Caco-2 (cell line): Measurements from ENCODE around the gene TARBP1. TPM values are rescaled to one million over a fixed set of nuclear protein-coding genes. Genes with fewer than 3 reads are reported as not detected.

Experiments
- BruUV-seq: library from RNA; stranded (reverse); fragments of 400-500 nt; replicated peaks from 2 replicates; lab custom pipeline; 2021; lab: Mats Ljungman, UMichigan
- CTCF ChIA-PET: fragments of 300-600 bp; sonication (Branson Sonifier 250); formaldehyde crosslinking; loops from one replicate; lab custom pipeline; 2022; ENCODE audit warnings: antibody characterized with exemption; lab: Charles Lee
- POLR2A ChIA-PET: fragments of 300-600 bp; sonication (Branson Sonifier 250); formaldehyde crosslinking; loops from one replicate; lab custom pipeline; 2022; ENCODE audit warnings: antibody characterized with exemption; lab: Charles Lee
- DNase-seq, 2 experiments: peaks; one replicate each; pipeline versions ENCODE4 v3.0.0 to v3.0.0-alpha.2; 2020 to 2022
- H3K27me3 ChIP-seq: replicated peaks from 2 replicates; pipeline ENCODE4 v1.6.0; 2011; ENCODE audit warnings: low read length; ENCODE audit not compliant: control insufficient read depth, insufficient read depth
- H3K36me3 ChIP-seq: 2 replicates; pipeline ENCODE4 v1.5.1; 2011; ENCODE audit warnings: low read length; ENCODE audit not compliant: control insufficient read depth, insufficient read depth
- H3K4me1 ChIP-seq: fragments of 250-450 bp; sonication (Bioruptor Pico); 2 replicates; pipeline ENCODE4 v1.5.1; 2020; ENCODE audit warnings: mild to moderate bottlenecking
- H3K4me3 ChIP-seq: 2 replicates; pipeline ENCODE4 v1.5.1; 2011; ENCODE audit warnings: low read depth, mild to moderate bottlenecking, control low read depth, low read length
- H3K9me3 ChIP-seq: fragments of 250-450 bp; sonication (Bioruptor Pico); 2 replicates; pipeline ENCODE4 v1.5.1; 2020; ENCODE audit warnings: mild to moderate bottlenecking, moderate library complexity
- H3K27ac Mint-ChIP-seq: one replicate; pipeline ENCODE4 v1.8.0; 2022; ENCODE audit warnings: mixed read lengths; ENCODE audit not compliant: unreplicated experiment
- H3K27me3 Mint-ChIP-seq: one replicate; pipeline ENCODE4 v1.8.0; 2022; ENCODE audit warnings: mixed read lengths; ENCODE audit not compliant: insufficient read depth, unreplicated experiment
- H3K36me3 Mint-ChIP-seq: one replicate; pipeline ENCODE4 v1.8.0; 2022; ENCODE audit warnings: mild to moderate bottlenecking, mixed read lengths; ENCODE audit not compliant: insufficient read depth, unreplicated experiment
- H3K4me1 Mint-ChIP-seq: one replicate; pipeline ENCODE4 v1.8.0; 2022; ENCODE audit warnings: low read depth, mixed read lengths; ENCODE audit not compliant: unreplicated experiment
- H3K4me3 Mint-ChIP-seq: one replicate; pipeline ENCODE4 v1.8.0; 2022; ENCODE audit warnings: mild to moderate bottlenecking, moderate library complexity, mixed read lengths; ENCODE audit not compliant: unreplicated experiment
- H3K9me3 Mint-ChIP-seq: one replicate; pipeline ENCODE4 v1.8.0; 2022; ENCODE audit warnings: mixed read lengths; ENCODE audit not compliant: unreplicated experiment
- intact Hi-C: fragments of 100-400 bp; cut with micrococcal nuclease; formaldehyde crosslinking; loops from one replicate; pipeline ENCODE4 v1.10.0; 2022; ENCODE audit not compliant: unreplicated experiment
- total RNA-seq: library from RNA; stranded (reverse); gene quantifications from 2 replicates; pipeline ENCODE4 v1.2.3, GENCODE V29; 2022
- TF ChIP-seq, protein P1 (sequence below), 2 experiments: fragments of 200-600 bp in 1 of 2; IDR thresholded peaks; 1 replicate in 1 of 2; 2 replicates in 1 of 2; pipeline versions ENCODE4 v1.5.1 to v1.8.0; 2011 to 2022; ENCODE audit warnings: antibody characterized with exemption in 1 of 2, control low read depth in 1 of 2, inconsistent platforms in 1 of 2, low read depth in 1 of 2, low read length in 1 of 2, mild to moderate bottlenecking in 1 of 2, moderate library complexity in 1 of 2; ENCODE audit not compliant: insufficient read depth in 1 of 2, severe bottlenecking in 1 of 2, unreplicated experiment in 1 of 2

Gene TARBP1
- total RNA-seq, 1 experiment from 2014 or later, result 37.0 TPM

GRCh38 chr1:234405676-234406075, 73.3 kb downstream of the TARBP1 start:
- Histone ChIP-seq H3K9me3 (no peaks in the 10 kb centered on the region), H3K4me3 (no peak overlapping the region), H3K36me3 (peaks cover 2% of the 10 kb centered on the region), H3K4me1 (no peaks in the 10 kb centered on the region), H3K27me3 (no peaks in the 10 kb centered on the region)
- H3K36me3 Mint-ChIP-seq, result peaks cover 16% of the 10 kb centered on the region
- no peaks in the 10 kb centered on the region for H3K27me3 Mint-ChIP-seq
- ChIA-PET CTCF (no interaction called here), POLR2A (no interaction called here)
- intact Hi-C loops, result no loop called here
- TF ChIP-seq, protein P1, sequence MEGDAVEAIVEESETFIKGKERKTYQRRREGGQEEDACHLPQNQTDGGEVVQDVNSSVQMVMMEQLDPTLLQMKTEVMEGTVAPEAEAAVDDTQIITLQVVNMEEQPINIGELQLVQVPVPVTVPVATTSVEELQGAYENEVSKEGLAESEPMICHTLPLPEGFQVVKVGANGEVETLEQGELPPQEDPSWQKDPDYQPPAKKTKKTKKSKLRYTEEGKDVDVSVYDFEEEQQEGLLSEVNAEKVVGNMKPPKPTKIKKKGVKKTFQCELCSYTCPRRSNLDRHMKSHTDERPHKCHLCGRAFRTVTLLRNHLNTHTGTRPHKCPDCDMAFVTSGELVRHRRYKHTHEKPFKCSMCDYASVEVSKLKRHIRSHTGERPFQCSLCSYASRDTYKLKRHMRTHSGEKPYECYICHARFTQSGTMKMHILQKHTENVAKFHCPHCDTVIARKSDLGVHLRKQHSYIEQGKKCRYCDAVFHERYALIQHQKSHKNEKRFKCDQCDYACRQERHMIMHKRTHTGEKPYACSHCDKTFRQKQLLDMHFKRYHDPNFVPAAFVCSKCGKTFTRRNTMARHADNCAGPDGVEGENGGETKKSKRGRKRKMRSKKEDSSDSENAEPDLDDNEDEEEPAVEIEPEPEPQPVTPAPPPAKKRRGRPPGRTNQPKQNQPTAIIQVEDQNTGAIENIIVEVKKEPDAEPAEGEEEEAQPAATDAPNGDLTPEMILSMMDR (IDR thresholded peaks at IDR 0.05; ENCODE audit: insufficient read depth in 1 of 2, low read depth in 1 of 2, low read length in 1 of 2, severe bottlenecking in 1 of 2, unreplicated experiment in 1 of 2), result no peak
- DNase-seq, result no peak
- no TSS peak for BruUV-seq
- H3K4me3 Mint-ChIP-seq, result no peak overlapping the region
- no peaks in the 10 kb centered on the region for H3K9me3 Mint-ChIP-seq
- H3K27ac Mint-ChIP-seq, result no peak overlapping the region
- H3K4me1 Mint-ChIP-seq, result no peaks in the 10 kb centered on the region

DNA sequence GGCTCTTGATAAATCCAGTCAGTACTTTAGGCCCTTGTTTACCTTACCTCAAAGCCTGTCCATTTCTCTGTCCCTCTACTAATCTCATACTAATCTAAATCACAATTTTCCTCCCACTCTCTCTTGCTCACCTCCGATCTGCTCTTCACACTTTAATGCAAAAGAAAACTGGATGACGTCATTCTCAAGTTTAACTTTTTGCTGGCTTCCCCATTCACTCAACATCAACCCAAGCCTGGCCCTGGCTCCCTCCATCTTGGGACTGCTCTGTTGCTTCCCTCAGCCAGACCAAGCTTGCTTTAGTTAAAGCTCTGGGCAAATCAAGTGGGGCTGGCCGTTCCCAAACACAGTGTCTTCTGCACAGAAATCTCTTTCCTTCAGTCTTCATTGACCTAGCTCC, 76.0 kb downstream of the TARBP1 start:
- H3K27me3 ChIP-seq, result no peaks in the 10 kb centered on the region
- DNase-seq, result no peak
- no peaks in the 10 kb centered on the region for H3K9me3 ChIP-seq
- H3K4me1 ChIP-seq, result no peaks in the 10 kb centered on the region
- Mint-ChIP-seq H3K4me1 (no peaks in the 10 kb centered on the region), H3K4me3 (no peak overlapping the region), H3K9me3 (no peaks in the 10 kb centered on the region), H3K27me3 (no peaks in the 10 kb centered on the region), H3K27ac (no peak overlapping the region), H3K36me3 (peaks cover 9% of the 10 kb centered on the region)
- ChIA-PET POLR2A (no interaction called here), CTCF (no interaction called here)
- H3K36me3 ChIP-seq, result peaks cover 2% of the 10 kb centered on the region; the same call in 1 of the 2 replicates
- no peak overlapping the region for H3K4me3 ChIP-seq
- no TSS peak for BruUV-seq
- intact Hi-C loops, result no loop called here
- TF ChIP-seq, protein P1 (IDR thresholded peaks at IDR 0.05; ENCODE audit: insufficient read depth in 1 of 2, low read depth in 1 of 2, low read length in 1 of 2, severe bottlenecking in 1 of 2, unreplicated experiment in 1 of 2), result no peak

DNA sequence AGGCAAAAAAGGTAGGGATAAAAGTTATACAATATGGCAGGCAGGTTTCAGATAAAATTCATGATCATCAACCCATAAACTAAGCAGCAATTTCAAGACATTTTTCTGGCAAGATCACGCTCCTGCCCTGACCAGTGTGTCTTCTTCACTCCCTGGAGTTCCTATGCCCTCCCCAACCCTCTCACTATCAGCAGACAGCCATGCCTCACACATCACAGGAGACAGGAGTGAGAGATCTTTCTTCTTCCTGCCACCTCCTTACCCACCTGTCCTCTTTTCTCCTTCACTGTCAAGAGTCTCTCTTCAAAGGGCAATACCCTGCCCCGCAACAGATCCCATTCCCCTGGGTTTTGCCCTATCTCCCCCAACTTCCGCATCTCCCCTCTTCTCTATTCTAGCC, 77.3 kb downstream of the TARBP1 start:
- Mint-ChIP-seq H3K4me3 (no peak overlapping the region), H3K4me1 (no peaks in the 10 kb centered on the region), H3K9me3 (no peaks in the 10 kb centered on the region), H3K36me3 (peaks cover 14% of the 10 kb centered on the region), H3K27me3 (no peaks in the 10 kb centered on the region), H3K27ac (no peak overlapping the region)
- TF ChIP-seq, protein P1 (IDR thresholded peaks at IDR 0.05; ENCODE audit: insufficient read depth in 1 of 2, low read depth in 1 of 2, low read length in 1 of 2, severe bottlenecking in 1 of 2, unreplicated experiment in 1 of 2), result no peak
- no peaks in the 10 kb centered on the region for H3K4me1 ChIP-seq
- H3K4me3 ChIP-seq, result no peak overlapping the region
- no peaks in the 10 kb centered on the region for H3K36me3 ChIP-seq
- no peak for DNase-seq
- BruUV-seq, result no TSS peak
- intact Hi-C loops, result no loop called here
- ChIA-PET CTCF (no interaction called here), POLR2A (no interaction called here)
- H3K9me3 ChIP-seq, result no peaks in the 10 kb centered on the region
- no peaks in the 10 kb centered on the region for H3K27me3 ChIP-seq
